ENCODE data around the gene CSK.

CSK gene

GRCh38 chr15:74758736-74759135, 23.1 kb upstream of the CSK start:
- no peak overlapping the region for H3K4me2 ChIP-seq (ENCODE audit: low read length)
- H3K36me3 ChIP-seq (ENCODE audit: control insufficient read depth, low read length) = no peaks in the 10 kb centered on the region
- H3F3A ChIP-seq (ENCODE audit: control insufficient read depth, insufficient read depth) = no peaks in the 10 kb centered on the region
- H3K9me3 ChIP-seq (ENCODE audit: control insufficient read depth, insufficient read depth, low read length) = no peaks in the 10 kb centered on the region
- peaks cover 4% of the 10 kb centered on the region; the same call in 1 of the 2 replicates for H3K27me3 ChIP-seq (ENCODE audit: control insufficient read depth, low read length)
- H3K9me2 ChIP-seq (replicated peaks; ENCODE audit: control insufficient read depth, low read length) = no peaks in the 10 kb centered on the region
- H3K79me2 ChIP-seq (ENCODE audit: control insufficient read depth, low read length) = no peaks in the 10 kb centered on the region
- no peak overlapping the region for H3K4me3 ChIP-seq (ENCODE audit: low read length)
- no peak for TF ChIP-seq EZH2phosphoT487 (IDR thresholded peaks at IDR 0.05; ENCODE audit: borderline replicate concordance, low read length)
- no peak for TF ChIP-seq CTCF (IDR thresholded peaks at IDR 0.05; ENCODE audit: low read depth, low read length, poor library complexity, severe bottlenecking)
- no peaks in the 10 kb centered on the region for H4K20me1 ChIP-seq (ENCODE audit: control insufficient read depth, insufficient read depth, low read depth, low read length)
- H3K27ac ChIP-seq (ENCODE audit: low read depth, low read length) = no peak overlapping the region
- peaks cover 34% of the 10 kb centered on the region for H3K4me1 ChIP-seq (ENCODE audit: control insufficient read depth, low read length)

DNA sequence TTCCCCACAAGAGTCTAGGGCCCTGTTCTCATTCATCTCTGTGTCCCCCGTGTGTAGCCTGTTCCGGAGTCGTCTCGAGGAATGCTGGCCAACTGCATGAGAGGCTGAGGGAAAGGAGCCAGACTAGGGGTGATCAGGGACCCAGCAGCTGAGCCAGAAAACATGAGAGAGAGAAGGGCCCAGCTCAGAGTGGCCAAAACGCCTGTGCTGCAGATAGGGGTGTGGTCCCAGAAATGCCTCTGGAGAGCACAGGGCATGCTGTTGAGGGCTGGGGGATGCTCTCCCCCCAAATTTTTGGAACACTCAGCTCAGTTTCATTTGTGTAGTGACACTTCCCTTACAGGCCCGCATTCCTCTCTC, 19.1 kb upstream of the CSK start:
- H3K4me2 ChIP-seq (ENCODE audit: low read length) = peak overlapping the region; percentile 51
- no peaks in the 10 kb centered on the region for H3F3A ChIP-seq (ENCODE audit: control insufficient read depth, insufficient read depth)
- H3K4me1 ChIP-seq (ENCODE audit: control insufficient read depth, low read length) = peaks cover 34% of the 10 kb centered on the region
- no peaks in the 10 kb centered on the region for H4K20me1 ChIP-seq (ENCODE audit: control insufficient read depth, insufficient read depth, low read depth, low read length)
- H3K79me2 ChIP-seq (ENCODE audit: control insufficient read depth, low read length) = no peaks in the 10 kb centered on the region
- H3K9me3 ChIP-seq (ENCODE audit: control insufficient read depth, insufficient read depth, low read length) = no peaks in the 10 kb centered on the region
- peak overlapping the region; percentile 31; the same call in 1 of the 2 replicates for H3K4me3 ChIP-seq (ENCODE audit: low read length)
- H3K9me2 ChIP-seq (replicated peaks; ENCODE audit: control insufficient read depth, low read length) = no peaks in the 10 kb centered on the region
- H3K27ac ChIP-seq (ENCODE audit: low read depth, low read length) = peak overlapping the region; percentile 53
- H3K36me3 ChIP-seq (ENCODE audit: control insufficient read depth, low read length) = no peaks in the 10 kb centered on the region
- TF ChIP-seq CTCF (IDR thresholded peaks at IDR 0.05; ENCODE audit: low read depth, low read length, poor library complexity, severe bottlenecking) (no peak), EZH2phosphoT487 (IDR thresholded peaks at IDR 0.05; ENCODE audit: borderline replicate concordance, low read length) (no peak)
- no peaks in the 10 kb centered on the region for H3K27me3 ChIP-seq (ENCODE audit: control insufficient read depth, low read length)

GRCh38 chr15:74763416-74763815, 18.5 kb upstream of the CSK start:
- Histone ChIP-seq H4K20me1 (ENCODE audit: control insufficient read depth, insufficient read depth, low read depth, low read length) (no peaks in the 10 kb centered on the region), H3K9me2 (replicated peaks; ENCODE audit: control insufficient read depth, low read length) (no peaks in the 10 kb centered on the region)

More at GRCh38 chr15:74763416-74763815, 18.5 kb upstream of the CSK start:
- H3K79me2 ChIP-seq (ENCODE audit: control insufficient read depth, low read length) = no peaks in the 10 kb centered on the region
- no peaks in the 10 kb centered on the region for H3K27me3 ChIP-seq (ENCODE audit: control insufficient read depth, low read length)
- TF ChIP-seq EZH2phosphoT487 (IDR thresholded peaks at IDR 0.05; ENCODE audit: borderline replicate concordance, low read length) (no peak), CTCF (IDR thresholded peaks at IDR 0.05; ENCODE audit: low read depth, low read length, poor library complexity, severe bottlenecking) (no peak)
- H3K36me3 ChIP-seq (ENCODE audit: control insufficient read depth, low read length) = no peaks in the 10 kb centered on the region
- no peak overlapping the region for H3K4me3 ChIP-seq (ENCODE audit: low read length)
- H3K27ac ChIP-seq (ENCODE audit: low read depth, low read length) = peak overlapping the region; percentile 53
- H3K4me1 ChIP-seq (ENCODE audit: control insufficient read depth, low read length) = peaks cover 34% of the 10 kb centered on the region
- H3K4me2 ChIP-seq (ENCODE audit: low read length) = peak overlapping the region; percentile 51; the same call in 1 of the 2 replicates
- H3F3A ChIP-seq (ENCODE audit: control insufficient read depth, insufficient read depth) = no peaks in the 10 kb centered on the region
- H3K9me3 ChIP-seq (ENCODE audit: control insufficient read depth, insufficient read depth, low read length) = no peaks in the 10 kb centered on the region

Measured in DOHH2 (cell line).